T-helper 1 cell treated with Interleukin-12 subunit alpha and Interleukin-12 subunit beta and Interleukin-4 antibody, amounts not matched to agents 30 μg/mL and 1 μg/mL, for 36 hours (primary cell): ENCODE measurements around the gene HDLBP.
"Not testable (repeated sequence)": the region's sequence is repeated elsewhere in the genome, so short reads cannot be mapped to it uniquely, and the experiment has no call there.

Source experiments
- H3K27ac Mint-ChIP-seq: one replicate; pipeline ENCODE4 v1.8.0; 2021; ENCODE audit warnings: mild to moderate bottlenecking, mixed read lengths
- H3K27me3 Mint-ChIP-seq: one replicate; pipeline ENCODE4 v1.8.0; 2021; ENCODE audit warnings: low read depth, mixed read lengths
- H3K36me3 Mint-ChIP-seq: one replicate; pipeline ENCODE4 v1.8.0; 2021; ENCODE audit warnings: low read depth, mixed read lengths
- H3K4me1 Mint-ChIP-seq: one replicate; pipeline ENCODE4 v1.8.0; 2021; ENCODE audit warnings: low read depth, mixed read lengths
- H3K4me3 Mint-ChIP-seq: one replicate; pipeline ENCODE4 v1.8.0; 2021; ENCODE audit warnings: mild to moderate bottlenecking, moderate library complexity, mixed read lengths
- H3K9me3 Mint-ChIP-seq: one replicate; pipeline ENCODE4 v1.8.0; 2021; ENCODE audit warnings: mixed read lengths

Gene HDLBP

DNA sequence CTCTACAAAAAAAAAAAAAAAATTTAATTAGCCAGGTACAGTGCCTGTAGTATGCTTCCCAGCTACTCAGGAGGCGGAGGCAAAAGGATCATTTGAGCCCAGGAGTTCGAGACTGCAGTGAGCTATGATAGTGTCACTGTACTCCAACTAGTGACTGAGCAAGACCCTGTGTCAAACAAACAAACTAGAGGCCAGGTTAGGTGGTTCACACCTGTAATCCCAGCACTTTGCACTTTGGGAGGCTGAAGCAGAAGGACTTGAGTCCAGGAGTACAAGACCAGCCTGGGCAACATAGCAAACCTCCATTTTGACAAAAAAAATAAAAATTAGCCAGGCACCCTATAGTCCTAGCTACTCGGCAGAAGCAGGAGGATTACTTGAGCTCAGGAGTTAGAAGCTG lies 13.4 kb downstream of the HDLBP start:
- Mint-ChIP-seq H3K9me3 (no peaks in the 10 kb centered on the region), H3K27ac (no peak overlapping the region), H3K4me1 (peaks cover 33% of the 10 kb centered on the region), H3K36me3 (peaks cover 7% of the 10 kb centered on the region), H3K27me3 (no peaks in the 10 kb centered on the region), H3K4me3 (no peak overlapping the region)

DNA sequence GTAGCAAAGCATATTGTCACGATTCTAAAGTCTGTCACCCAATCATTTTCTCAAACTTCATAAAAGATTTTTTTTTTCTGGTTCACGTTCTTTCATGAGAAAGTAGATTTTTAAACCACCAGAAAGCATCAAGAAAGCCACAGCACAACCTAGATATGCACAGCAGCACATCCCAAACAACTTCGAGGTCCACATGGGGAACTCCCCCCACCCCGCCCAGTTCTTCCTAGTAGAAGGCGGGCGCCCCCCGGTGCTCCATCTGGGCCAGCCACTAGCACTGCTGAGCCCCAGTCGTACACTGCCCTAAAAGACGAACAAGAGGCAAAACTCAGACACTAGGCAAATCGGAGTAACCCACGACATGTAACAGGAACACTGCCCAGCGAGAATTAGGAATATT lies 15.5 kb downstream of the HDLBP start:
- Mint-ChIP-seq H3K4me1 (peaks cover 37% of the 10 kb centered on the region), H3K9me3 (no peaks in the 10 kb centered on the region), H3K36me3 (peaks cover 11% of the 10 kb centered on the region), H3K27me3 (no peaks in the 10 kb centered on the region), H3K27ac (no peak overlapping the region), H3K4me3 (no peak overlapping the region)

DNA sequence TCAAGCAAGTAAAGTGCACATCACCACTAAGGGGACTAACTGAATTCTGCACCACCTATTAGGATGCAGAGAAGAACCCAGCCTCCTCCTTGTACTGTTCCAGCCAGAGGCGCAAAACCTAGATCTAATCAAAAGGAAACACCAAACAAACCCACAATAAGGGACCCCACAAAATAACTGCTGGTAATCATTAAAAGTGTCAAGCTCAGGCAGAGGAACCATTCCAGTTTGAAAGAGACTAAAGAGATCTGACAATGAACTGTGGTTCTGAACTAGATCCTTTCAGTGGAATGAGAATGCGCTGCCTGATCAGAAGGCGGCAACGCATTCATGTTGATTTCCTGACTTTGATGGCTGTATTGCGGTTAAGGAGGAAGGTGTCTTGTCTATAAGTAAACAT lies 16.8 kb downstream of the HDLBP start:
- H3K4me3 Mint-ChIP-seq: peak overlapping the region; percentile 61
- H3K27me3 Mint-ChIP-seq: no peaks in the 10 kb centered on the region
- peaks cover 31% of the 10 kb centered on the region for H3K4me1 Mint-ChIP-seq
- peaks cover 11% of the 10 kb centered on the region for H3K36me3 Mint-ChIP-seq
- peak overlapping the region; percentile 49 for H3K27ac Mint-ChIP-seq
- no peaks in the 10 kb centered on the region for H3K9me3 Mint-ChIP-seq

DNA sequence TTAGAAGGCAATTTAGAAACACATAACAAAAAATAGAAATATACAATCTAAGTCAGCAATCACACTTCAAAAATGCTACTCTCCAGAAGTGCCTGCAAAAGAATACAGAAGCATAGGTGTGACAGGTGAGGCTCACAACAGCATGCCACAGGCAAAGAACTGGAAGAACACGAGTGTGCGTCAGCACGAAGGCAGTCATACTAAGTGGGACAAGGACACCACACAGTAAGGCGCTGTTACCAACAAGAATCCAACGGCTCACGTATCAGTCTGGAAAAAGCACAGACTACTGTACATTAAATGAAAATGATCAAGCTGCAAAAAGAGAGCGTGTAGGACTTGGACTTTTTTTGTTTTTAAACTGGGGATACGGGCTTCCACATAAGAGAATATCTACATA lies 18.7 kb downstream of the HDLBP start:
- H3K9me3 Mint-ChIP-seq: no peaks in the 10 kb centered on the region
- H3K36me3 Mint-ChIP-seq: peaks cover 11% of the 10 kb centered on the region
- H3K27me3 Mint-ChIP-seq: no peaks in the 10 kb centered on the region
- peaks cover 31% of the 10 kb centered on the region for H3K4me1 Mint-ChIP-seq
- no peak overlapping the region for H3K27ac Mint-ChIP-seq
- H3K4me3 Mint-ChIP-seq: no peak overlapping the region

DNA sequence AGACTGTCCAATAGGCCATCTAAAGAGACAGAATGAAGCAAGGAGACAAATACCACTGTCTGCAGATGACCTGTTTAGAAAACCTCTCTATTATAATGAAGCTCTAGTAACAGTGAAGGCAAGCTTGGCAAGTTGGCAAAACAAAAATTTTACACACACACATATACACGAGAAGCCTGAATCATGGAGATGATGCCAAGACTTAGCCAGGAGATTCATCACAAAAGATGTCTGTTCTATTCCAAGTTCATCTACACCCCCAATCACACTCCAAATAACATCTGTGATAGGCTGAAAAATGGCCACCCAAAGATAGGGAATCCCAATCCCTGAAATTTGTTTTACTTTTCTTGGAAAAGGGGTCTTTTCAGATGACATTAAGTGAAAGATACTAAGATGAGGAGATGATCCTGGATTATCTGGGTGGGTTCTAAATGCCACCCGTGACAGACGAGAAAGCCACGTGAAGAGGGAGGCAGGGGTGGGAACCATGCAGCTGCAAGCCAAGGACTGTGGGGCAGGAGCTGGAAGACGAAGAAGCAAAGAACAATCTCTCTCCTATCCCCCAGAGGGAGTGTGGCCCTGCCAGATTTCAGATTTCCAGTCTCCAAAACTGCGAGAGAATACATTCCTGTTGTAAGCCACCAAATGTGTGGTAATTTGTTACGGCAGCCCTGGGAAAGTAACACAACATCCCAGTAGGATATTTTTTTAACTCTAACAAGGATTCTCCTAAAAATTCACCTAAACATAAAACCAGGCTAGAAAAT lies 20.0 kb downstream of the HDLBP start:
- Mint-ChIP-seq H3K27me3 (no peaks in the 10 kb centered on the region), H3K27ac (no peak overlapping the region), H3K9me3 (no peaks in the 10 kb centered on the region), H3K36me3 (peaks cover 11% of the 10 kb centered on the region), H3K4me3 (no peak overlapping the region), H3K4me1 (peaks cover 30% of the 10 kb centered on the region)

DNA sequence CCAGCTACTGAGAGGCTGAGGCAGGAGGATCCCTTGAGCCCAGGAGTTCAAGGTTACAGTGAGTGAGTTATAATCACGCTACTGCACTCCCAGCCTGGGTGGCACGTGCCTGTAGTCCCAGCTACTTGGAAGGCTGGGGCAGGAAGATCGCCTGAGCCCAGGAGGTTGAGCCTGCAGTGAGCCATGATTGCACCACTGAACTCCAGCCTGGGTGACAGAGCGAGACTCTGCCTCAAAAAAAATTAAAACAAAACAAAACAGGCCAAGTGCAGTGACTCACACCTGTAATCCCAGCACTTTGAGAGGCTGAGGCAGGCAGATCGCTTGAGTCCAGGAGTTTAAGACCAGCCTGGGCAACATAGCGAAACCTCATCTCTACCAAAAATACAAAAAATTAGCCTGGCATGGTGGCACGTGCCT lies 22.1 kb downstream of the HDLBP start:
- peaks cover 13% of the 10 kb centered on the region for H3K36me3 Mint-ChIP-seq
- peaks cover 20% of the 10 kb centered on the region for H3K4me1 Mint-ChIP-seq

DNA sequence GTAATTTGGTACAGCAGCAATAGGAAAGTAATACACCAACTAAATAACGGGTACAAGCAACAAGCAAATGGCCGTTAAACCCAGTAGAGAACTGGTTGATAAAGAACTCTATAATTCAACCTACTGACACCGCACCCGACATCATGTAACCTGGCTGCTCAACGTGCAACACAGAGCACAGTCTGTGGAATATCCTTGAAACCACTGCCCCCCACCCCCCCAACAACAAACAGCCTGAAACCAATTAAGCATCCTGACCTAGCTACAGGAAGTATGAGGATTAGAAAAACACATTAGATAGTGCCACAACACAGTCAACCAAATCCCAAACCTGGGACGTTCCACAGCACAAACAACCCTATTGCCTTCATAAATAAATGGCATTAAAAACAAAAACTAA lies 23.5 kb downstream of the HDLBP start:
- Mint-ChIP-seq H3K36me3 (peaks cover 7% of the 10 kb centered on the region), H3K27ac (no peak overlapping the region), H3K9me3 (no peaks in the 10 kb centered on the region), H3K4me3 (no peak overlapping the region), H3K27me3 (no peaks in the 10 kb centered on the region), H3K4me1 (peaks cover 22% of the 10 kb centered on the region)

More for the DNA sequence above, 22.1 kb downstream of the HDLBP start:
- H3K27ac Mint-ChIP-seq, H3K9me3 Mint-ChIP-seq, H3K4me3 Mint-ChIP-seq, H3K27me3 Mint-ChIP-seq: not testable (repeated sequence)

DNA sequence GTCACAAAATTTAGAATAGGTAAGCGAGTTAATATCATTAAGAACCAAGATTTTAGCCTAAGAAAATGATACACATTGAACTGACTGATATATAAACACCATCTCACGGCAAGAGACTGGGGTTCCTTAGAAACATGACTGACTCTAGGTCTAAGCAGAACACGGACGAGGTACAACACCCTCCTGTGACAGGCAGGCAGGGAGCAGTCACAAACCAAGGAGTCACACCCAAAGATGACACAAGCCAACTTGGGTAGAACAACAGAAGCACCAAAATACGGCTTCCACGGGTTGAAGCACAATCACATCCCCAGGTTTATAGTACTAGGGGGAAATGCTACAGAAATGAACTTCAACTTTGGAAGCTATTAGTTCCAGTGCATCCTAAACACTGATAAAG lies 24.3 kb downstream of the HDLBP start:
- Mint-ChIP-seq H3K4me1 (peaks cover 21% of the 10 kb centered on the region), H3K4me3 (no peak overlapping the region), H3K27me3 (no peaks in the 10 kb centered on the region), H3K27ac (no peak overlapping the region), H3K36me3 (peaks cover 7% of the 10 kb centered on the region), H3K9me3 (no peaks in the 10 kb centered on the region)

DNA sequence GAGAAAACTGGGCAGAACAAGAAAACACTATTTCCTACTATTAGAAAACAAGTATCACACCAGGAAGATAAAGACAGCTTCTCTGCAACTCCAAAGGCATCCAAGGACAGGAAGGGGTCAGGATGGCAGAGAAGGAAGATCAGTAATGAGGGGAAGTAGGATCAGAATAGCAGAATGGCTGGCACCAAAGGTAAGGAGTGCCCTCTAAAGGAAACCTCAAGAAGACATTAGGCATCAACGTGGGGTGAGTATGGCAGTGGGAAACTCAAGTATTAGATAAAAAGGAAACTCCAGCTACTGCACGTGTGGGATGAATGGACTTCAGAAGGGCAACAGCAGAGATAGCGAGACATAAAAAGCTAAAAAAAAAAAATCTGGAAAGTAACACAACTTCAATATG lies 25.9 kb downstream of the HDLBP start:
- Mint-ChIP-seq H3K4me1 (peaks cover 18% of the 10 kb centered on the region), H3K4me3 (no peak overlapping the region), H3K36me3 (peaks cover 7% of the 10 kb centered on the region), H3K27me3 (no peaks in the 10 kb centered on the region), H3K9me3 (no peaks in the 10 kb centered on the region), H3K27ac (no peak overlapping the region)

DNA sequence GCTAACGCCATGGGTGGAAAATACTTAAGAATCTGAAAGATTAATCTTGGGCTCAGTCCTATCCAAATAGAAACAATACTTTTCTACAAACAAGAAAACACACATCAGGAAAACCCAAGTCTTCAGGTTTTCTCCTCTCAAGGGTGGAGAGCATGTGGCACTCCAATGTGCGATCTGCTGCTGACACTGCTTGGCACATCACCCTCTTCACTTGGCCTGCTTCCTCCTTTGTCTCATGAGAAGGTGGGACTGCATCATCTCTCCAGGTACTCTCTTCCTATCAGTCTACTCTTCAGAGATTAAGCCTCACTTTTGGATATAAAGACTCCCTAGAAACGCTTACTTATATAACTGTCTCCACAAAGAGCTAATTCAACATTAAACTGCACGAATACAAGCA lies 26.4 kb downstream of the HDLBP start:
- Mint-ChIP-seq H3K4me1 (peaks cover 24% of the 10 kb centered on the region), H3K36me3 (peaks cover 7% of the 10 kb centered on the region), H3K27ac (no peak overlapping the region), H3K27me3 (no peaks in the 10 kb centered on the region), H3K9me3 (no peaks in the 10 kb centered on the region), H3K4me3 (no peak overlapping the region)

DNA sequence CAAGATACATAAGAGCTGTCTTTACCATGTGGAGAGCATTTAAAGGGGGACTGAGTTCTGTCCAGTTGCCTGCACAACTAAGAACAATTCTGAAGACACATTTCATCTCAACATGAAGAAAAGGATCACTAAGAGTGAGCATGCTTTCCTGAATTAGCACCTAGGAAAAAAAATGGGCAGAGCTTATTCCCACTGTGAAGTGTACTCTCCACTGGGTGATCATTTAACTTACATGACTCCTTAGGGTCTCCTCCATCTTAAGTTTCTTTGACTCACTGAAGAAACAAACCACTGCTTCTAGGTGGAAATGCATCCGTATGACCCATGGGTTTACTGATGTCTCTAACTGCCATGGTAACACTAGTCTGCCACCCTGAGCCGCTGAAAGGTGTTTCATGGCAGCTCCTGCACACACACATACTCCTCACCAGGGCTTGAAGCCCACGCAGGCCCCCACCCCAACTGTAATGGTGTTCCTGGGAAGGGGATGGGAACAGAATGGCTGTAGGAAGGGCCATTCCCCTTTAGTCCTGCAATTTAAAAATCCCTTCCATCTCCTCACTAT lies 27.1 kb downstream of the HDLBP start:
- H3K27me3 Mint-ChIP-seq: no peaks in the 10 kb centered on the region
- no peaks in the 10 kb centered on the region for H3K9me3 Mint-ChIP-seq
- H3K4me3 Mint-ChIP-seq: no peak overlapping the region
- no peak overlapping the region for H3K27ac Mint-ChIP-seq
- peaks cover 9% of the 10 kb centered on the region for H3K36me3 Mint-ChIP-seq
- H3K4me1 Mint-ChIP-seq: peaks cover 24% of the 10 kb centered on the region

DNA sequence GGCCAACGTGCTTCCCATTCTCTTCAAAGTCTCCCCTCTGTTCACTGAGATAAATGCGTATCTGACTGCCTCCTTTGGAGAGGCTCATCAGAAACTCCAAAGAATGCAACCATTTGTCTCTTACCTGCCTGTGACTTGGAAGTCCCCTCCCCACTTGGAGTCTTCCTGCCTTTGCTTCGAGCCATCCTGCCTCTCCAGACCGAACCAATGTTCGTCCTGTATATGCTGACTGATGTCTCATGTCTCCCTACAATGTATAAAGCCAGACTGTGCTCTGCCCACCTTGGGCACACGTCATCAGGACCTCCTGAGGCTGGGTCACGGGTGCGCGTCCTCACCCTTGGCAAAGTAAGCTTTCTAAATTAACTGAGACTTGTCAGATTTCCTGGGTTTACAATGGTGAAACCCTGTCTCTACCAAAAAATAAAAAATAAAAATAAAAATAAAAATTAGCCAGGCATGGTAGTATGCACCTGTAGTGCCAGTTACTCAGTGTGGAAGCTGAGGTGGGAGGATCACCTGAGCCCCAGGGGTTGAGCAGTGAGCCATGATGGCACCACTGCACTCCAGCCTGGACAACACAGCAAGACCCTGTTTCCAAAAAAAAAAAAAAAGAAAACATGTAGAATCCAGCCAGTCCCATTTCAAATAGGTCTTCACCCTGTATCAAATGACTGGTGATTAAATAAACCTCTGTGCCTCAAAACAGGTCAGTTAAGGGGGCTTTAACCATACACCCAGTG lies 29.0 kb downstream of the HDLBP start:
- Mint-ChIP-seq H3K9me3 (no peaks in the 10 kb centered on the region), H3K27ac (no peak overlapping the region), H3K4me3 (no peak overlapping the region), H3K27me3 (no peaks in the 10 kb centered on the region), H3K36me3 (peaks cover 10% of the 10 kb centered on the region), H3K4me1 (peaks cover 26% of the 10 kb centered on the region)

DNA sequence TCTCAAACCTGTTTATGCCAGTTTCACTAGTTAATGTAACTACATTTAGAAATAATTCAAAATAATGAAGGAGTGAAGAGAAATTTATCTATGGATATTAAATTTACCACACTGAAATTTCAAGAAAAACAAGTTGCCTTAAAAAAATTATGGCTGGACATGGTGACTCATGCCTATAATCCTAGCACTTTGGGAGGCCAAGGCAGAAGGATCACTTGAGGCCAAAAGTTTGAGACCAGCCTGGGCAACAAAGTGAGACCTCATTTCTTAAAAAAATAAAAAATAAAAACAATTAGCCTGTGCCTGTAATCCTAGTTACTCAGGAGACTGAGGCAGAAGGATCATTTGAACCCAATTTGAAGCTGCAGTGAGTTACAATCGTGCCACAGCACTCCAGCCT lies 29.9 kb downstream of the HDLBP start:
- no peaks in the 10 kb centered on the region for H3K27me3 Mint-ChIP-seq
- H3K36me3 Mint-ChIP-seq: peaks cover 10% of the 10 kb centered on the region
- no peaks in the 10 kb centered on the region for H3K9me3 Mint-ChIP-seq
- peaks cover 26% of the 10 kb centered on the region for H3K4me1 Mint-ChIP-seq
- H3K4me3 Mint-ChIP-seq: no peak overlapping the region
- H3K27ac Mint-ChIP-seq: no peak overlapping the region

DNA sequence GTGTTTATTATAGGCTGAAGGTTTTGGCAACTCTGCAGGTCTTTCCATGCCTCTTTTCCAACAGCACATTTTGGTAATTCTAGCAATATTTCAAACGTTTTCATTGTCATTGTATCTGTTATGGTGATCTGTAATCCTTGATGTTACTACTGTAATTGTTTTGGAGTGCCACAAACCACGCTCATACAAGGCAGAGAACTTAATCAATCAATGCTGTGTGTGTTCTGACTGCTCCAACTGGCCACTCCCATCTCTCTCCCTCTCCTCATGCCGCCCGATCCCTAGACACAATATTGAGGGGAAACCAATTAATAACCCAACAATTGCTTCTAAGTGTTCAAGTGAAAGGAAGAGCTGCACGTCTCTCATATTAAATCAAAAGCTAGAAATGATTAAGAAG lies 32.9 kb downstream of the HDLBP start:
- Mint-ChIP-seq H3K27ac (no peak overlapping the region), H3K9me3 (no peaks in the 10 kb centered on the region), H3K4me1 (peaks cover 22% of the 10 kb centered on the region), H3K4me3 (no peak overlapping the region), H3K36me3 (peaks cover 8% of the 10 kb centered on the region), H3K27me3 (no peaks in the 10 kb centered on the region)

DNA sequence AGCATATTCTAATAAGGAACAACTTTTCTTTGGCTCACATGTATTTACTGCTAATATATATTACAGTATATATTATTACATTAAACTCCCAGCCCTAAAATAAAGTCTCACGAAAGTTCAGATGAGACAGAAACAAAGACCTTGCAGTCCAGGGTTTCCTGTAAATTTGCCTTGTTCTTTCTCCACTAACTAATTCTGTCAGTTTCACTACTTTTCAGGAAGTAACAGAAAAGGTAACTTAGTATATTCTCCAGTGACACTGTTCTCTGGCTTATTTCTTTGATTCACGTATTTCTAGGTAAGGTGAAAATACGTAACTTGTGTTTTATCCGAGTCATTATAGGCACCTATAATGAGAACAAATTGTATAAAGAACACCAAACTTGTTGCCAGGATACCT lies 35.2 kb downstream of the HDLBP start:
- Mint-ChIP-seq H3K9me3 (peaks cover 13% of the 10 kb centered on the region), H3K27ac (no peak overlapping the region), H3K4me1 (peaks cover 18% of the 10 kb centered on the region), H3K27me3 (no peaks in the 10 kb centered on the region), H3K4me3 (no peak overlapping the region), H3K36me3 (peaks cover 20% of the 10 kb centered on the region)
